Upper lobe of left lung (tissue), 6 donors: ENCODE measurements around the gene TMEM114. TPM values are rescaled to one million over a fixed set of nuclear protein-coding genes. Genes with fewer than 3 reads are reported as not detected.

ENCODE experiments used
- ATAC-seq, 2 donors: fragments of 200-7000 bp; cut with Tn5 transposase; one replicate each; pipeline ENCODE4 v1.9.1; 2022; ENCODE audit warnings: mild to moderate bottlenecking in 2 of 2, moderate library complexity in 2 of 2; ENCODE audit not compliant: low FRiP score in 2 of 2
- DNase-seq, 2 donors: peaks; one replicate each; pipeline ENCODE4 v3.0.0-alpha.2; 2019 to 2020
- H3K27ac ChIP-seq, 4 donors: fragments of 200-600 bp; sonication (generic); one replicate each; pipeline ENCODE4 v1.5.1; 2016 to 2019
- H3K27me3 ChIP-seq, 4 donors: fragments of 200-600 bp; sonication (generic); one replicate each; pipeline ENCODE4 v1.5.1; 2017 to 2019
- H3K36me3 ChIP-seq, 4 donors: fragments of 200-600 bp; sonication (generic); one replicate each; pipeline ENCODE4 v1.5.1; 2016 to 2019
- H3K4me1 ChIP-seq, 4 donors: fragments of 200-600 bp; sonication (generic); one replicate each; pipeline ENCODE4 v1.5.1; 2018 to 2019
- H3K4me3 ChIP-seq, 4 donors: fragments of 200-600 bp; sonication (generic); one replicate each; pipeline ENCODE4 v1.5.1; 2017 to 2019; ENCODE audit warnings: mild to moderate bottlenecking in 2 of 4, moderate library complexity in 1 of 4
- H3K9me3 ChIP-seq, 4 donors: fragments of 200-600 bp; sonication (generic); one replicate each; pipeline ENCODE4 v1.5.1; 2018 to 2019
- EP300 ChIP-seq, 4 donors: sonication (generic); formaldehyde crosslinking; IDR thresholded peaks; one replicate each; pipeline ENCODE4 v1.5.1; 2017; ENCODE audit warnings: antibody characterized with exemption in 4 of 4, control low read depth in 2 of 4
- POLR2A ChIP-seq, 4 donors: fragments of 450-650 bp; IDR thresholded peaks; one replicate each; pipeline ENCODE4 v1.5.1; 2016 to 2017; ENCODE audit warnings: antibody characterized with exemption in 4 of 4, mild to moderate bottlenecking in 2 of 4
- POLR2AphosphoS5 ChIP-seq, 2 donors: sonication (generic); formaldehyde crosslinking; IDR thresholded peaks; one replicate each; pipeline ENCODE4 v1.5.1; 2017; ENCODE audit warnings: antibody characterized with exemption in 2 of 2
- WGBS, 2 donors: methylation state at CpG; one replicate each; pipeline ENCODE4 v1.1.5; 2017 to 2018; 5-methylcytosine and 5-hydroxymethylcytosine counted together
- total RNA-seq, 6 donors: library from RNA; depleted of rRNA in 4 of 6; stranded (reverse); fragments of >200 nt in 4 of 6; gene quantifications; one replicate each; pipeline versions ENCODE4 v1.1.0 to v1.2.1, GENCODE V29; 2016 to 2021
- TF ChIP-seq, protein P1 (sequence below), 6 experiments: fragments of 450-650 bp in 4 of 6; fragments of 200-600 bp in 2 of 6; sonication (generic) in 2 of 6; IDR thresholded peaks; one replicate each; pipeline ENCODE4 v1.5.1; 2016 to 2019; ENCODE audit warnings: antibody characterized with exemption in 6 of 6
- donor health status: DM: no; HTN: no; CAD: no; lungs with moderate emphysema.
- donor health status: DM: no; HTN: yes; CAD: no; lungs with severe emphysema.

TMEM114 gene
- total RNA-seq, 6 donors from 2014 or later: not detected

DNA sequence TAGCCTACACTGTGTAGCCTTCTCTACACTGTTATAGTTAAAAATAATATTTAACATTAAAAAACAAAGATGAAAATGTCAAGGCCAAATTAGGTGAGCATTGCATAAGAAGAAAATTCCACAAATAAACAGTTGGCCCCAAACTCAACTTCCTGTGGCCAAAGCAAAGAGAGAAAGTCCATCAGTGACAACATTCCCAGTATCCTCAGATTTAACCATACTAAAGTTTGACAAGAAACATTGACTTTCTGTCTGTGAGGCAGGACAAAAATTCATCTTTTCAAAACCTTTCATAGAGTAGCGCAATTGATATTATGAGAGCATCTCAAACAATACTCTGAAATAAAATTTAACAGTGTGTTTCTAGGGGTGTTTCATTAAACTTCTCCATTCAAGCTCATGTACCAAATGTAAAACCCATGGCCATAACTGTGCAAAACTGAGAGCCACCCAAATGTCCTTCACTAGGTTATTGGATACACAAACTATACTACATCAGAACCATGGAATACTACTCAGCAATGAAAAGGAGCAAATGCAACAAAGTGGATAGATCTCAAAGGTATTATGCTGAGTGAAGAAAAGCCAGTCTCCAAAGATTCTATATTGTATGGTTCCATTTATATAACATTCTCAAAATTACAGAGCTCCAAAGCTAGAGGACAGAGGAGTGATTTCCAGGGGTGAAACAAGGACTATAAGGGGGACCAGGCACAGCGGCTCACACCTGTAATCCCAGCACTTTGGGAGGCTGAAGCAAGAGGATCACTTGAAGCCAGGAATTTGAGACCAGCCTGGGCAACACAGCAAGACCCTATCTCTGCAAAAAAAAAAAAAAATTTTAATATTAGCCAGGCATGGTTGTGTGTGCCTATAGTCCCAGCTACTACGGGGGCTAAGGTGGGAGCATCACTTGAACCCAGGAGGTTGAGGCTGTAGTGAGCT is 38.7 kb downstream of the TMEM114 start:
- Histone ChIP-seq H3K9me3 (no peaks in the 10 kb centered on the region), H3K36me3 (no peaks in the 10 kb centered on the region), H3K4me3 (no peak overlapping the region), H3K27me3 (no peaks in the 10 kb centered on the region), H3K27ac (no peak overlapping the region), H3K4me1 (no peaks in the 10 kb centered on the region)
- TF ChIP-seq, protein P1, sequence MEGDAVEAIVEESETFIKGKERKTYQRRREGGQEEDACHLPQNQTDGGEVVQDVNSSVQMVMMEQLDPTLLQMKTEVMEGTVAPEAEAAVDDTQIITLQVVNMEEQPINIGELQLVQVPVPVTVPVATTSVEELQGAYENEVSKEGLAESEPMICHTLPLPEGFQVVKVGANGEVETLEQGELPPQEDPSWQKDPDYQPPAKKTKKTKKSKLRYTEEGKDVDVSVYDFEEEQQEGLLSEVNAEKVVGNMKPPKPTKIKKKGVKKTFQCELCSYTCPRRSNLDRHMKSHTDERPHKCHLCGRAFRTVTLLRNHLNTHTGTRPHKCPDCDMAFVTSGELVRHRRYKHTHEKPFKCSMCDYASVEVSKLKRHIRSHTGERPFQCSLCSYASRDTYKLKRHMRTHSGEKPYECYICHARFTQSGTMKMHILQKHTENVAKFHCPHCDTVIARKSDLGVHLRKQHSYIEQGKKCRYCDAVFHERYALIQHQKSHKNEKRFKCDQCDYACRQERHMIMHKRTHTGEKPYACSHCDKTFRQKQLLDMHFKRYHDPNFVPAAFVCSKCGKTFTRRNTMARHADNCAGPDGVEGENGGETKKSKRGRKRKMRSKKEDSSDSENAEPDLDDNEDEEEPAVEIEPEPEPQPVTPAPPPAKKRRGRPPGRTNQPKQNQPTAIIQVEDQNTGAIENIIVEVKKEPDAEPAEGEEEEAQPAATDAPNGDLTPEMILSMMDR (IDR thresholded peaks at IDR 0.05): no peak
- TF ChIP-seq EP300 (IDR thresholded peaks at IDR 0.05) (no peak), POLR2A (IDR thresholded peaks at IDR 0.05) (no peak), POLR2AphosphoS5 (IDR thresholded peaks at IDR 0.05) (no peak)
- DNase-seq (no peak), ATAC-seq (no peak)
- WGBS, 2 donors: 95 to 96% methylated on average over 3 of the region's 3 CpGs

DNA sequence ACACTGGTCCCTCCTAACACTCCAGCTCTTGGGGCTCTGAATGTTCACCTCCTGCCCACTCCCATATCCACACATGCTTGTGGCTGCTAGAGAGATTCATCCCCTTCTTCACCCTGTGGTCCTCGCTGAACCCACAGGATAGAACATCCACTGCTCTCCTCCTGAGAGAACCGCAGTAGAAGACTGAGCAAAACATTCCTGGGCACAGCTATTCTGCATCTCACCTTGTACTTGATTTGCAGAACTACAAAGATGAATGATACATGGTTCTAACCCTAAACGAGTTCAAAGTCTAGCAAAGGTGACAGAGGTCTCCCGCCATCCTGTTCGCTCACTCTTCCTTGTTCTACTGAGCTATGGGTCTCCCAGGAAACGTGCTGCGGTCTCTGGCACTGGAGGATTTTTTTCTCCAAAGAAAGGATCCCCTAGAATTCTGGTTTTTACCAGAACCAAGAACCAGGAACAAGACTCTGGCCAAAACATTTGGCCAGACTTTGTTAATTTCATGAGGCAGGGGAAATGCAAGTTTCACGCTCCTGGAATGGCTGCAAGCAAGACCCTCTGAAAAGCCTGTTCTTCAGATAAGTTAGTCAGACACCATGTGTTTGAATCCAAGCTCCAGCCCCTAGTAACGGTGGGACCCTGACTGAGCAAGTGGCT is 39.5 kb downstream of the TMEM114 start:
- H3K27ac ChIP-seq: no peak overlapping the region
- no peaks in the 10 kb centered on the region for H3K4me1 ChIP-seq
- no peaks in the 10 kb centered on the region for H3K9me3 ChIP-seq
- DNase-seq: no peak
- 63 to 76% methylated on average over 9 of the region's 9 CpGs for WGBS, 2 donors
- no peak overlapping the region for H3K4me3 ChIP-seq
- TF ChIP-seq, protein P1 (IDR thresholded peaks at IDR 0.05): no peak
- TF ChIP-seq POLR2A (IDR thresholded peaks at IDR 0.05) (no peak), EP300 (IDR thresholded peaks at IDR 0.05) (no peak), POLR2AphosphoS5 (IDR thresholded peaks at IDR 0.05) (no peak)
- no peak for ATAC-seq
- H3K36me3 ChIP-seq: no peaks in the 10 kb centered on the region
- H3K27me3 ChIP-seq: no peaks in the 10 kb centered on the region

DNA sequence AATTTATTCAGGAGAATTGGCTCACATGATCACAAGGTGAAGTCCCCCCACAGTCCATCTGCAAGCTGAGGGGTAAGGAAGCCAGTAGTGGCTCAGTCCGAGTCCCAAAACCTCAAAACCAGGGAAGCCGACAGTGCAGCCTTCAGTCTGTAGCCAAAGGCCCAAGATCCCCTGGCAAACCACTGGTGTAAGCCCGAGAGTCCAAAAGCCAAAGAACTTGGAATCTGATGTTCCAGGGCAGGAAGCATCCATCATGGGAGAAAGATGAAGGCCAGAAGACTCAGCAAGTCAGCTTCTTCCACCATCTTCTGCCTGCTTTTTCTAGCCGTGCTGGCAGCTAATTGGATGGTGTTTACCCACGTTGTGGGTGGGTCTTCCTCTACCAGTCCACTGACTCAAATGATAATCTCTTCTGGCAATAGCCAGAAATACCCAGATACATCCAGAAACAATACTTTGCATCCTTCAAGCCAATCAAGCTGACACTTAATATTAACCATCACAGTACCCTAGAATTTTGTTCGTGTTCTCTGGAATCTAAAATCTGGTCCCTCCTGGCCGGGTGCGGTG is 40.4 kb downstream of the TMEM114 start:
- H3K4me3 ChIP-seq: no peak overlapping the region
- 76 to 79% methylated on average over 8 of the region's 8 CpGs for WGBS, 2 donors

DNA sequence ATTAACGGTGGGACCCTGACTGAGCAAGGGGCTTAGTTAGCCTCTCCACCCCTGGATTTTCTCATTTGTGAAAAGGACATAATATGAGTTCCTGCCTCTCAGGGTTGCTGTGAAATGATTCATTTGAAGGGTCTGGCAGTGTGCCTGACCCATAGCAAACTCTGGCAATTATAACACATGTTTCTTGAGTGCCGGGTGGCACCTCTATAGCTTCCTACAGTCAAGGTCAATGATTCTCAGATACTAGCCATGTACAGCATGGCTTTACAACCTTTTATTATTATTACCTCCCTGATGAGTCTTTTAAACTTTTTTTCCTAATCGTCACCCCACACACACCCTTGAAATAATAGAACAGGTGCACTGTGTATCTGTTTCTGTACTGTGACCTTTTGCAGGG is 42.1 kb downstream of the TMEM114 start:
- H3K4me3 ChIP-seq: no peak overlapping the region
- H3K27me3 ChIP-seq: no peaks in the 10 kb centered on the region
- WGBS, 2 donors: 64 to 69% methylated on average over 2 to 3 of the region's 3 CpGs
- no peak overlapping the region for H3K27ac ChIP-seq
- DNase-seq (no peak), ATAC-seq (no peak)
- H3K4me1 ChIP-seq: no peaks in the 10 kb centered on the region
- no peaks in the 10 kb centered on the region for H3K36me3 ChIP-seq
- TF ChIP-seq POLR2A (IDR thresholded peaks at IDR 0.05) (no peak), EP300 (IDR thresholded peaks at IDR 0.05) (no peak), POLR2AphosphoS5 (IDR thresholded peaks at IDR 0.05) (no peak)
- TF ChIP-seq, protein P1 (IDR thresholded peaks at IDR 0.05): no peak
- H3K9me3 ChIP-seq: no peaks in the 10 kb centered on the region

More for the DNA sequence above, 40.4 kb downstream of the TMEM114 start:
- ATAC-seq (no peak), DNase-seq (peak in 1 of 2 donors; percentile 27)
- TF ChIP-seq POLR2A (IDR thresholded peaks at IDR 0.05): no peak
- TF ChIP-seq POLR2AphosphoS5 (IDR thresholded peaks at IDR 0.05): no peak
- TF ChIP-seq EP300 (IDR thresholded peaks at IDR 0.05): no peak
- TF ChIP-seq, protein P1 (IDR thresholded peaks at IDR 0.05): no peak
- no peaks in the 10 kb centered on the region for H3K4me1 ChIP-seq
- no peak overlapping the region for H3K27ac ChIP-seq
- no peaks in the 10 kb centered on the region for H3K9me3 ChIP-seq
- no peaks in the 10 kb centered on the region for H3K36me3 ChIP-seq
- H3K27me3 ChIP-seq: no peaks in the 10 kb centered on the region
